Keratinocyte (primary cell): ENCODE measurements around the gene IGFBP5.

Experiments used
- EZH2 ChIP-seq: IDR thresholded peaks from one replicate; pipeline ENCODE4 v1.6.1; 2012; ENCODE audit warnings: inconsistent platforms, mild to moderate bottlenecking, low read length, moderate library complexity
- TF ChIP-seq, protein P1 (sequence below), 3 experiments: IDR thresholded peaks in 1 of 3; conservative IDR thresholded peaks in 1 of 3; optimal IDR thresholded peaks in 1 of 3; 2 replicates in 2 of 3; 3 replicates in 1 of 3; pipeline versions ENCODE3 to v1.5.1; 2011; ENCODE audit warnings: low read length in 3 of 3, mild to moderate bottlenecking in 3 of 3, moderate library complexity in 2 of 3, control low read depth in 1 of 3, inconsistent platforms in 1 of 3; ENCODE audit not compliant: insufficient read depth in 2 of 3; ENCODE audit errors: extremely low read depth in 1 of 3

DNA sequence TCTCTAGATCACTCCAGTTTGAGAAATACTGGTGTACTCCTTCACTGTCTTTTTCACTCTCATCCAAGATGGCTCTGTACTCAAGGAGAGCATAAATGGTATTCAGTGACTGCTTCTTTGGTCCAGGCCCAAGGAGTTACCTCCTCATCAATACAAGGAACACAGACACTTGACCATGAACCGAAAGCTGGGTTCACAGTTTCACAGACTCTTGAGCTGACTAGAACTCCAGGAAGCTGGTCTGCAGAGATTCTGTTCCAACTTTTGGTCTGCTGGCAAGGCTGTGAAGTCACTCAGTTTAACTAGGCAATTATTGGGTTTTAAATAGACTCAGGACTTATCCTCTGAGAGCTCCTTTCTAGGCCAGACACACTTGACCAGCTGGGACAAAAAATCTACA lies 7.4 kb upstream of the IGFBP5 start:
- TF ChIP-seq, protein P1, sequence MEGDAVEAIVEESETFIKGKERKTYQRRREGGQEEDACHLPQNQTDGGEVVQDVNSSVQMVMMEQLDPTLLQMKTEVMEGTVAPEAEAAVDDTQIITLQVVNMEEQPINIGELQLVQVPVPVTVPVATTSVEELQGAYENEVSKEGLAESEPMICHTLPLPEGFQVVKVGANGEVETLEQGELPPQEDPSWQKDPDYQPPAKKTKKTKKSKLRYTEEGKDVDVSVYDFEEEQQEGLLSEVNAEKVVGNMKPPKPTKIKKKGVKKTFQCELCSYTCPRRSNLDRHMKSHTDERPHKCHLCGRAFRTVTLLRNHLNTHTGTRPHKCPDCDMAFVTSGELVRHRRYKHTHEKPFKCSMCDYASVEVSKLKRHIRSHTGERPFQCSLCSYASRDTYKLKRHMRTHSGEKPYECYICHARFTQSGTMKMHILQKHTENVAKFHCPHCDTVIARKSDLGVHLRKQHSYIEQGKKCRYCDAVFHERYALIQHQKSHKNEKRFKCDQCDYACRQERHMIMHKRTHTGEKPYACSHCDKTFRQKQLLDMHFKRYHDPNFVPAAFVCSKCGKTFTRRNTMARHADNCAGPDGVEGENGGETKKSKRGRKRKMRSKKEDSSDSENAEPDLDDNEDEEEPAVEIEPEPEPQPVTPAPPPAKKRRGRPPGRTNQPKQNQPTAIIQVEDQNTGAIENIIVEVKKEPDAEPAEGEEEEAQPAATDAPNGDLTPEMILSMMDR (optimal IDR thresholded peaks at IDR 0.05 in 1 of 3, IDR thresholded peaks at IDR 0.05 in 1 of 3, conservative IDR thresholded peaks at IDR 0.05 in 1 of 3; ENCODE audit: extremely low read depth in 1 of 3, insufficient read depth in 2 of 3, low read length in 3 of 3) = no peak
- TF ChIP-seq EZH2 = no peak
